ENCODE data around the gene ANKRD49.

Gene ANKRD49, protein sequence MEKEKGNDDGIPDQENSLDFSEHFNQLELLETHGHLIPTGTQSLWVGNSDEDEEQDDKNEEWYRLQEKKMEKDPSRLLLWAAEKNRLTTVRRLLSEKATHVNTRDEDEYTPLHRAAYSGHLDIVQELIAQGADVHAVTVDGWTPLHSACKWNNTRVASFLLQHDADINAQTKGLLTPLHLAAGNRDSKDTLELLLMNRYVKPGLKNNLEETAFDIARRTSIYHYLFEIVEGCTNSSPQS

DNA sequence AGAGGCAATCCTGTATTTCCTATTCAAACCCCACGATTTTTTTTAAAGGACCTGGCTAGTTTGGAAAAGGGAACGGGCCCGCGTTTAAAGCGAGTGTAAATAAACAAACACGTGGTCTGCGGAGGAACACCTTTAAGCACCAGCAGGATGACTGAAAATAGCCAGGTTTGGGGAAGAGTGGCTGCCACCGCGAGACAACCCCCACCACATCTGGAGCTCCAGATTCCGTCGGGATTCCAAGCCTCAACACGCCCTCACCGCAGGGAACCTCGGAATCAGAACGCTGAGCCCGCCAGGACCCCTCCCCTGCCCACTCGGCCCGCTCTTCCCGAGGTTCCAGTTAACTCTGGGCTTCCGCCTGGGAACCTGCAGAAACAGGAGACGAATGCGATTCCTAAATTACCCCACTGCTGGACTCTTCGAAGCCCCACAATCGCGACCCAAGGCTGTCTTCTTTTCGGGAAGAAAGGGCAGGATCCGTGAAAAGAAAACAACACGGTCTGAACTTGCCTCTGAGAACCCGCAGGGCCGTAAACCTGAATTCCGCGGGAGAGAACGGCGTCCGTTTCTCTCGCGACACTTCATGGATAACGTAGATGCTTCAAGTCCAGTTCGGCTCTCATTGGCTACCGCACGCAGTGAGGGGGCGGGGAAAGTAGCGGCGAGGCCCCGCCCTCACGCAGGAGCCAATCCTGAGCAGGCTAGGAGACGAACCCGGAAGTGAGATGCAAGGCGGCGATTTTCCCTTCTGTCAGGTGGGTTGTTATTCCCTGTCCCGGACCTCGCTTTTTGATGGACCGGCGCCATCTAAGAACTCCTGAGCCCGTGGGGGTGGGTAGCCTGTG is at the start of gene ANKRD49, which contains the start of gene MRE11:
Gene ANKRD49, plus strand, starts transcription at position 704 of the 845 bp plus-strand sequence. CDS start 2,710 bp downstream, outside the sequence.
Gene MRE11, minus strand, starts transcription at position 564 of the 845 bp plus-strand sequence. CDS start 1,043 bp downstream, outside the sequence.
- peak within 1 kb of the TSS; percentile 93 for H3K4me3 ChIP-seq (replicated peaks; ENCODE audit: low read depth, low read length)
- TF ChIP-seq, protein P1, sequence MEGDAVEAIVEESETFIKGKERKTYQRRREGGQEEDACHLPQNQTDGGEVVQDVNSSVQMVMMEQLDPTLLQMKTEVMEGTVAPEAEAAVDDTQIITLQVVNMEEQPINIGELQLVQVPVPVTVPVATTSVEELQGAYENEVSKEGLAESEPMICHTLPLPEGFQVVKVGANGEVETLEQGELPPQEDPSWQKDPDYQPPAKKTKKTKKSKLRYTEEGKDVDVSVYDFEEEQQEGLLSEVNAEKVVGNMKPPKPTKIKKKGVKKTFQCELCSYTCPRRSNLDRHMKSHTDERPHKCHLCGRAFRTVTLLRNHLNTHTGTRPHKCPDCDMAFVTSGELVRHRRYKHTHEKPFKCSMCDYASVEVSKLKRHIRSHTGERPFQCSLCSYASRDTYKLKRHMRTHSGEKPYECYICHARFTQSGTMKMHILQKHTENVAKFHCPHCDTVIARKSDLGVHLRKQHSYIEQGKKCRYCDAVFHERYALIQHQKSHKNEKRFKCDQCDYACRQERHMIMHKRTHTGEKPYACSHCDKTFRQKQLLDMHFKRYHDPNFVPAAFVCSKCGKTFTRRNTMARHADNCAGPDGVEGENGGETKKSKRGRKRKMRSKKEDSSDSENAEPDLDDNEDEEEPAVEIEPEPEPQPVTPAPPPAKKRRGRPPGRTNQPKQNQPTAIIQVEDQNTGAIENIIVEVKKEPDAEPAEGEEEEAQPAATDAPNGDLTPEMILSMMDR (IDR thresholded peaks at IDR 0.05; ENCODE audit: low read length, missing control alignments), result no peak
- peak; percentile 98 for DNase-seq (ENCODE audit: low read depth)

DNA sequence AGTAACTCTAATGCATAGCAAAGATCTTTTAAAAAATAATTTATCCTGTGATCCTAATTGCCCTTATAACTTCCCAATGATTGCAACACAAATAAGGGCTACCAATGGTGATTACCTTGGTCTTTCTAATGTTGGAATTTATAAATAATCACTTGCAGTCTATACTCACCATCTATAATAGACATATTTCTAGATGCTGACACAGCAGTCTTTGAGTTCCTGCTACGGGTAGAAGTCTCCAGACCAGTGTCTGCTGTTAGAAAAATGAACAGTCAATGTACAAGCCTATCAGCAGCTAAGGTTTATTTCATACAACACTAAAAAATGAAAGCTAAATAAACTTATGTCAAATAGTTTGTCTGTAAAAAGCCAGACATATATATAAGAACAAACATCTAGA is 48.1 kb upstream of the ANKRD49 start:
- no peak for DNase-seq (ENCODE audit: low read depth)
- TF ChIP-seq, protein P1 (IDR thresholded peaks at IDR 0.05; ENCODE audit: low read length, missing control alignments), result no peak

DNA sequence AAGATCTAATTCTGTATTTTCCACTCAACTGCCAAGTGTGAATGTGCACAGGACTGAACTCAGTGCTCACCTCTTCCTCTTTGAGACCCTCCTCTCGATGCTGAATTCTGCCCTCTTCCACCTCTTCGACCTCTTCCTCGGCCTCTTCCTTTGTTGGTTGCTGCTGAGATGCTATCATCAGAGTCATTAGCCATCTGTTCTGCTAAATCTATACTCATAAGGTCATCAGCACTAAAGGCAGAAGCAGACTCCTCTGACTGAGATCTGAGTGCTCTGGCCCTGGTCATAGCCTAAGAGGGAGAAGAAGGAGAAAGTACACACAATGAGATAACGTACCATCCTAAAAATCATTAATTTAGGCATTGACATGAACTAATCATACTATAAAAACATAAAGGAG is 46.6 kb upstream of the ANKRD49 start:
- no peak overlapping the region for H3K4me3 ChIP-seq (replicated peaks; ENCODE audit: low read depth, low read length)
- TF ChIP-seq, protein P1 (IDR thresholded peaks at IDR 0.05; ENCODE audit: low read length, missing control alignments), result no peak
- no peak for DNase-seq (ENCODE audit: low read depth)

More for the DNA sequence above, 48.1 kb upstream of the ANKRD49 start:
- no peak overlapping the region for H3K4me3 ChIP-seq (replicated peaks; ENCODE audit: low read depth, low read length)

DNA sequence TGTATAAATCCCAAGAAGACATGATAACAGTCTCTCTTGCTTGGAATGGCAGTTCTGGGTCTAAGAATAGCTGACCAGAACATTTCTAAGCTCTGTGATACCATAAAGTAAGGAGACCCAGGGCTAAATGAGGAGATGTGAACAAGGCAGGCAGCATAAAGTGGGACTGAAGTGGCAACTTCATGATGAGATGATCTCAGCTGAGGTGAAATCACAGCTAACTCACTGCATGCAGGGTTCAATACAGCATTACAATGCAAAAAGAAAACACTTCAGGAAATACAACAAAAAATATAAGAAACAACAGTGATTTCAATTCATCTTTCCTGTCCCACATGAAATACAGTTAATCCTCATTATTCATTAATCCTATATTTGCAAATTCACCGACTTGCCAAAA is 44.8 kb upstream of the ANKRD49 start:
- DNase-seq (ENCODE audit: low read depth), result peak; percentile 1
- TF ChIP-seq, protein P1 (IDR thresholded peaks at IDR 0.05; ENCODE audit: low read length, missing control alignments), result no peak
- H3K4me3 ChIP-seq (replicated peaks; ENCODE audit: low read depth, low read length), result no peak overlapping the region

DNA sequence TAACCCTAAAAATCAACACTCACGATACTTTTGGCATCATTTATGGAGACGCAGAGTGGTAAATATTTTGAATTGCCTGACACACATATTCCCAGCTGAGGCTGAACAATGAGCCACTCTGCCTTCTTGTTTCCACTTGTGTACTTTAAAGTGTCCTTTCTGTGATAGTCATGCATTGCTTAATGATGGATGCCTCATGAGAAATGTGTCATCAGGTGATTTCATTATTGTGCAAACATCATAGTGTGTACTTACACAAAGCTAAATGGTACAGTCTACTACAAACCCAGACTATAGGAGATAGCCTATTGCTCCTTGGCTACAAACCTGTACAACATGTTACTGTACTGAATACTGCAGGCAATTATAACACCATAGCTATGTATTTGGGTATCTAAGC is 44.3 kb upstream of the ANKRD49 start:
- H3K4me3 ChIP-seq (replicated peaks; ENCODE audit: low read depth, low read length), result no peak overlapping the region
- peak; percentile 81 for DNase-seq (ENCODE audit: low read depth)
- TF ChIP-seq, protein P1 (IDR thresholded peaks at IDR 0.05; ENCODE audit: low read length, missing control alignments), result no peak

DNA sequence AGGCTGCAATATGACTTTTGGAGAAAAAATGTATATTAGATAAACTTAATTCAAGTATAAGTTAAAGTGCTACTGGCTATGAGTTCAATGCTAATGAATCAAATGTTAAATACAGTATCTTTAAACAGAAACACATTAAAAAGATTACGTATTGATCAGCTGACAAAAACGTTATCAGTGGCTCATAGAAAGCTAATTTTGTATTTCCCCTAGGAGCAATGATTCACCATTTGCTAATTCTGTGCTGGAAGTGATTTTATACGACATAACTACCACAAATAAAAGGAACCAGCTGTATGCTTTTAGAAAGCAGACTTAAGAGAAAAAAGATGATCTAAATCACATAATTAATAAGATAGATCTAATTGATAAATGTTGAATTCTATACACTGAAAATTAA is 43.7 kb upstream of the ANKRD49 start:
- DNase-seq (ENCODE audit: low read depth), result peak; percentile 25
- H3K4me3 ChIP-seq (replicated peaks; ENCODE audit: low read depth, low read length), result no peak overlapping the region
- TF ChIP-seq, protein P1 (IDR thresholded peaks at IDR 0.05; ENCODE audit: low read length, missing control alignments), result no peak
